Testis (tissue), 2 donors: ENCODE measurements around the gene CELSR2.

ENCODE experiments used
- POLR2A ChIP-seq: fragments of 450-650 bp; IDR thresholded peaks from one replicate; pipeline ENCODE4 v1.6.1; 2017; ENCODE audit warnings: antibody characterized with exemption, mild to moderate bottlenecking, moderate library complexity
- TF ChIP-seq, protein P1 (sequence below), 3 experiments: fragments of 450-650 bp in 2 of 3; fragments of 200-600 bp in 1 of 3; sonication (generic) in 1 of 3; IDR thresholded peaks; one replicate each; pipeline ENCODE4 v1.5.1; 2016 to 2019; ENCODE audit warnings: antibody characterized with exemption in 3 of 3, mild to moderate bottlenecking in 2 of 3, moderate library complexity in 1 of 3

DNA sequence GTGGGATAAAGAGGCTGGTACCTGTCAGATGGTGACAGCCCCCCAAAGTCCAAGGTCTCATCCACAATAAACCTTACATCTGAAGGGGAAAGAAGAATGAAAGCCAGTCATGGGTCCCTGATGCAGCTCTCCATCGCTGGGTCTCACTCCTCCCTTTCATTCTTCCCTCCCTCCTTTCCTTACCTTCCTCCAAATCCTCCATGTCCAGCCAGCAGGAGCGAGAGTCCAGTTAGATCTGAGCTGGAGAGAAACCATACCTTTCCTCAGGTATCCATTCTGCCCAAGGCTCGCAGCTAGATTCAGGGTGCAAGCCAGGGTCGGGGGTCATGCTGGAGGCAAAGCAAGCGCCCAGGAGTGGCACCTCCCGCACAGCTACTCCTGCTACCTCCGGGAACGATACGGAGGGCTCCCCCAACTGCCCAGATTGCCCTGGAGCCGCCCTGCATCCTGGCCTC is 33.2 kb downstream of the CELSR2 start:
- TF ChIP-seq, protein P1, sequence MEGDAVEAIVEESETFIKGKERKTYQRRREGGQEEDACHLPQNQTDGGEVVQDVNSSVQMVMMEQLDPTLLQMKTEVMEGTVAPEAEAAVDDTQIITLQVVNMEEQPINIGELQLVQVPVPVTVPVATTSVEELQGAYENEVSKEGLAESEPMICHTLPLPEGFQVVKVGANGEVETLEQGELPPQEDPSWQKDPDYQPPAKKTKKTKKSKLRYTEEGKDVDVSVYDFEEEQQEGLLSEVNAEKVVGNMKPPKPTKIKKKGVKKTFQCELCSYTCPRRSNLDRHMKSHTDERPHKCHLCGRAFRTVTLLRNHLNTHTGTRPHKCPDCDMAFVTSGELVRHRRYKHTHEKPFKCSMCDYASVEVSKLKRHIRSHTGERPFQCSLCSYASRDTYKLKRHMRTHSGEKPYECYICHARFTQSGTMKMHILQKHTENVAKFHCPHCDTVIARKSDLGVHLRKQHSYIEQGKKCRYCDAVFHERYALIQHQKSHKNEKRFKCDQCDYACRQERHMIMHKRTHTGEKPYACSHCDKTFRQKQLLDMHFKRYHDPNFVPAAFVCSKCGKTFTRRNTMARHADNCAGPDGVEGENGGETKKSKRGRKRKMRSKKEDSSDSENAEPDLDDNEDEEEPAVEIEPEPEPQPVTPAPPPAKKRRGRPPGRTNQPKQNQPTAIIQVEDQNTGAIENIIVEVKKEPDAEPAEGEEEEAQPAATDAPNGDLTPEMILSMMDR (IDR thresholded peaks at IDR 0.05): no peak
- TF ChIP-seq POLR2A: no peak
